GM06990 (cell line): ENCODE data around the gene LRRC46.

Experiments used
- DNase-seq: peaks from one replicate; pipeline ENCODE4 v3.0.0-alpha.2; 2011; ENCODE audit not compliant: insufficient read length; ENCODE audit errors: extremely low read depth
- H3K27me3 ChIP-seq: replicated peaks from 2 replicates; pipeline ENCODE4 v1.6.0; 2011; ENCODE audit warnings: low read length; ENCODE audit not compliant: control insufficient read depth, insufficient read depth
- H3K36me3 ChIP-seq: 2 replicates; pipeline ENCODE4 v1.5.1; 2011; ENCODE audit warnings: low read length; ENCODE audit not compliant: control insufficient read depth, insufficient read depth
- H3K4me3 ChIP-seq: replicated peaks from 2 replicates; pipeline ENCODE4 v1.5.1; 2011; ENCODE audit warnings: low read depth, mild to moderate bottlenecking, control low read depth, low read length
- TF ChIP-seq, protein P1 (sequence below): IDR thresholded peaks from 2 replicates; pipeline ENCODE4 v1.5.1; 2011; ENCODE audit warnings: low read length, control low read depth, mild to moderate bottlenecking, inconsistent platforms; ENCODE audit not compliant: insufficient read depth, poor library complexity, severe bottlenecking

Gene LRRC46

DNA sequence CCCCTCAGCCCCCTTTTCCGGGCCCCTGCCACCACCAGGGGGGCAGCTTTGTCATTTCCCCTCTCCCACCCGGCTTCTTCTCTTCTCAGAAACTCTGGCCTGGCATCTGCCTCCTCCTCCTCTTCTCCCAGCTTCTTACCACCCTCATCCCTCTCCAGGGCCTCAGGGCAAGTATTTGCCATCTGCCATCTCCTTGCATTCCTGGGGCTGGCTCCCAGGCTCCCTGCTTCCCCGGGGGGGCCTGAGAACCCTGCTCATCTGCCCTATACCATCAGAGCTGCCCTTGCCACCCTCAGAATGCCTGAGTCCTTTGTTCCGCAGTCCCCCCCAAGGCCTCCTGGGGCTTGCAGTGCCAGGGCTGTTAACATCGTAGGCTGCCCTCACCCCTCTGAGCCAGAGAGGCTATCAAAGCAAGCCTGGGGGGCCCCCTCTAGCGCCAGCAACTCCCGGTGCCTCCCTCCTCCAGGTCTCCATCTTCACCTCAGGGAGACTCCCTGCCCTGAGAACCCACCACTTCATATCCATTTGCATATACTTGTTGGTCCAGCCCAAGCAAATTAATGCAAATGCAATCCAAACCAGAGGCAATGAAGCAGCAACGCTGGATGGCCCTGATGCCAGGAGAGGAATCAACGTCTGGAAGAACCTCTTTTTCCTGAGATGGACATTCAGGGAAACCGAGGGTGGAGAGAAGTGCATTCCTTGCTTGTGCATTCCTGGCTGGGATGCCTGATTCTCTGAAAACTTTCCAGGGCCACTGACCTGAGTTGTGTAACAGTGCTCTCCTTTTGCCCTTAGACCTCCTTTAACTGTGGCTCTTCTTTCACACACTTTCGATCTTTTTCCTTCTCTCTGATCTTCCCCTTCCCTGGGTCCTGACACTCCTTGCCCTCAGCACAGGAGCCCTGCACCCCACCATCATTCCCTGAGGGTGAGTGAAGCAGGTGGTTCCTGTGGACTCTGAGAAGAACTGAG lies 43.8 kb downstream of the LRRC46 start:
- Histone ChIP-seq H3K4me3 (no peak overlapping the region), H3K36me3 (no peaks in the 10 kb centered on the region), H3K27me3 (peaks cover 6% of the 10 kb centered on the region)
- DNase-seq = no peak
- TF ChIP-seq, protein P1, sequence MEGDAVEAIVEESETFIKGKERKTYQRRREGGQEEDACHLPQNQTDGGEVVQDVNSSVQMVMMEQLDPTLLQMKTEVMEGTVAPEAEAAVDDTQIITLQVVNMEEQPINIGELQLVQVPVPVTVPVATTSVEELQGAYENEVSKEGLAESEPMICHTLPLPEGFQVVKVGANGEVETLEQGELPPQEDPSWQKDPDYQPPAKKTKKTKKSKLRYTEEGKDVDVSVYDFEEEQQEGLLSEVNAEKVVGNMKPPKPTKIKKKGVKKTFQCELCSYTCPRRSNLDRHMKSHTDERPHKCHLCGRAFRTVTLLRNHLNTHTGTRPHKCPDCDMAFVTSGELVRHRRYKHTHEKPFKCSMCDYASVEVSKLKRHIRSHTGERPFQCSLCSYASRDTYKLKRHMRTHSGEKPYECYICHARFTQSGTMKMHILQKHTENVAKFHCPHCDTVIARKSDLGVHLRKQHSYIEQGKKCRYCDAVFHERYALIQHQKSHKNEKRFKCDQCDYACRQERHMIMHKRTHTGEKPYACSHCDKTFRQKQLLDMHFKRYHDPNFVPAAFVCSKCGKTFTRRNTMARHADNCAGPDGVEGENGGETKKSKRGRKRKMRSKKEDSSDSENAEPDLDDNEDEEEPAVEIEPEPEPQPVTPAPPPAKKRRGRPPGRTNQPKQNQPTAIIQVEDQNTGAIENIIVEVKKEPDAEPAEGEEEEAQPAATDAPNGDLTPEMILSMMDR = no peak

DNA sequence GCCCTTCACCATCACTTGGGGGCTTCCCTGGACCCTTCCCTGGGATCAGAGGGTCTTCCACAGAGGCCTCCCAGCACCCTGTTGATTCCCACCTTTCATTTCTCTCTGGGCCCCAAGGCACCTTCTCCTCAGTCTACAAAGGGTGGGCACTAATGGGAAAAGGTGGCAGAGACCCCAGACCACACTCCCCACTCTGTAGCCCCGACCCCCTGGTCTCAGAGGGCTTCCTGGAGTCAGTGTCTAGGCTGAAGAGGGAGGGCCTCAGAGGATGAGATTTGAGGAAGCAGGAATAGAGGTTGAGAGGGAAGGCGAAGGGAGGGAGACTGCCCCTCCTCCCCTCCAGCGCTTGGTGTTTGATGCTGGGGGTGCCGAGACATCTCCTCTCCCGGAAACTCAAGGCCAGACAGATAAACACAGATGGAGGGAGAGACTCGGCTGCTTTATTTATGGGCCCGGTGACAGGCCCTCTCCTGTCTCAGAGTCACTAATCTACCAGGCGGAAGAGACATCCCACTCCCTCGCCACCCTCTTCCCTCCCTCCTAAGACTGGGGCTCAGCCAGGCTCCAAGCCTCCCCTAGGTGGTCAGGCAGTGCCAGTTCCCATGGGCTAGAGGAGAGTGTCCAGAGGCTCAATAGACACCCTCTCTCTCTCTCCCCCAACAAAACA lies 46.0 kb downstream of the LRRC46 start:
- H3K27me3 ChIP-seq = peaks cover 5% of the 10 kb centered on the region
- no peak overlapping the region for H3K4me3 ChIP-seq
- H3K36me3 ChIP-seq = no peaks in the 10 kb centered on the region
- DNase-seq = no peak
- TF ChIP-seq, protein P1 = no peak

- TF ChIP-seq, protein P1 = no peak
- Histone ChIP-seq H3K27me3 (peaks cover 5% of the 10 kb centered on the region), H3K36me3 (no peaks in the 10 kb centered on the region), H3K4me3 (no peak overlapping the region)
- no peak for DNase-seq
Measured at GRCh38 chr17:47878203-47879027, 46.9 kb downstream of the LRRC46 start.

- H3K27me3 ChIP-seq = peaks cover 5% of the 10 kb centered on the region
- H3K36me3 ChIP-seq = no peaks in the 10 kb centered on the region
- H3K4me3 ChIP-seq = no peak overlapping the region
- TF ChIP-seq, protein P1 = no peak
- DNase-seq = no peak
Measured at GRCh38 chr17:47879028-47879585, 47.6 kb downstream of the LRRC46 start.

GRCh38 chr17:47879776-47880454 lies 48.4 kb downstream of the LRRC46 start:
- TF ChIP-seq, protein P1 = no peak
- Histone ChIP-seq H3K4me3 (no peak overlapping the region), H3K36me3 (no peaks in the 10 kb centered on the region), H3K27me3 (peaks cover 5% of the 10 kb centered on the region)
- DNase-seq = no peak
